Measurements from ENCODE around the gene FBXW8. TPM values are rescaled to one million over a fixed set of nuclear protein-coding genes. Genes with fewer than 3 reads are reported as not detected.

Gene FBXW8
- total RNA-seq, 1 experiment from 2014 or later = 20.6 TPM

DNA sequence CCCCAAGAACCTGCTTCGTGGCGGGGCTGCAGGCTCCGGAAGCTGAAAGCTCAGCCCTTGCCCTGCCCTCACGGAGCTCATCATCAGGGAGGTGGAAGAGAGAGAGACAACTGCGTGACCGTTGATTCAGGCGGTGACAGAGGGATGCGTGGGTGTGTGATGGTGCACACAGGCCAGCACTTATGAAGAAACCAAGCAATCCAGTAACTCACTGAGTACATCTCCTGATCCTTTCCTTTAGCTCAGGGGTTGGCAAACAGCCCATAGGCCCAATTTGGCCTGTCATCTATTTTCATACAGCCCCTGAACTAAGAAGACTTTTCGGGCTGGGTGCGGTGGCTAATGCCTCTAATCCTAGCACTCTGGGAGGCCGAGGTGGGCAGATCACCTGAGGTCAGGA, 138.5 kb downstream of the FBXW8 start:
- Histone ChIP-seq H3K9me3 (ENCODE audit: insufficient read depth, low read depth) (no peaks in the 10 kb centered on the region), H3K9me2 (ENCODE audit: insufficient read depth) (no peaks in the 10 kb centered on the region), H3K4me1 (replicated peaks; ENCODE audit: insufficient read depth) (no peaks in the 10 kb centered on the region), H3K27ac (no peak overlapping the region), H2AFZ (no peak overlapping the region), H3F3A (ENCODE audit: insufficient read depth, low read depth) (no peaks in the 10 kb centered on the region), H3K36me3 (ENCODE audit: low read depth) (no peaks in the 10 kb centered on the region), H3K27me3 (ENCODE audit: insufficient read depth, low read depth) (peaks cover 39% of the 10 kb centered on the region), H3K79me2 (ENCODE audit: low read depth) (no peaks in the 10 kb centered on the region), H4K20me1 (ENCODE audit: insufficient read depth) (no peaks in the 10 kb centered on the region), H3K4me2 (no peak overlapping the region), H3K4me3 (no peak overlapping the region)
- intact Hi-C loops (cut with micrococcal nuclease; ENCODE audit: unreplicated experiment) = no loop called here
- DNase-seq = no peak
- TF ChIP-seq EZH2 (IDR thresholded peaks at IDR 0.05; ENCODE audit: low read depth) = no peak
- TF ChIP-seq, protein P1, sequence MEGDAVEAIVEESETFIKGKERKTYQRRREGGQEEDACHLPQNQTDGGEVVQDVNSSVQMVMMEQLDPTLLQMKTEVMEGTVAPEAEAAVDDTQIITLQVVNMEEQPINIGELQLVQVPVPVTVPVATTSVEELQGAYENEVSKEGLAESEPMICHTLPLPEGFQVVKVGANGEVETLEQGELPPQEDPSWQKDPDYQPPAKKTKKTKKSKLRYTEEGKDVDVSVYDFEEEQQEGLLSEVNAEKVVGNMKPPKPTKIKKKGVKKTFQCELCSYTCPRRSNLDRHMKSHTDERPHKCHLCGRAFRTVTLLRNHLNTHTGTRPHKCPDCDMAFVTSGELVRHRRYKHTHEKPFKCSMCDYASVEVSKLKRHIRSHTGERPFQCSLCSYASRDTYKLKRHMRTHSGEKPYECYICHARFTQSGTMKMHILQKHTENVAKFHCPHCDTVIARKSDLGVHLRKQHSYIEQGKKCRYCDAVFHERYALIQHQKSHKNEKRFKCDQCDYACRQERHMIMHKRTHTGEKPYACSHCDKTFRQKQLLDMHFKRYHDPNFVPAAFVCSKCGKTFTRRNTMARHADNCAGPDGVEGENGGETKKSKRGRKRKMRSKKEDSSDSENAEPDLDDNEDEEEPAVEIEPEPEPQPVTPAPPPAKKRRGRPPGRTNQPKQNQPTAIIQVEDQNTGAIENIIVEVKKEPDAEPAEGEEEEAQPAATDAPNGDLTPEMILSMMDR (conservative IDR thresholded peaks at IDR 0.05) = no peak
- CTCF ChIA-PET = no interaction called here
- BruUV-seq (replicated peaks) = no TSS peak
- POLR2A ChIA-PET (ENCODE audit: unreplicated experiment) = no interaction called here

DNA sequence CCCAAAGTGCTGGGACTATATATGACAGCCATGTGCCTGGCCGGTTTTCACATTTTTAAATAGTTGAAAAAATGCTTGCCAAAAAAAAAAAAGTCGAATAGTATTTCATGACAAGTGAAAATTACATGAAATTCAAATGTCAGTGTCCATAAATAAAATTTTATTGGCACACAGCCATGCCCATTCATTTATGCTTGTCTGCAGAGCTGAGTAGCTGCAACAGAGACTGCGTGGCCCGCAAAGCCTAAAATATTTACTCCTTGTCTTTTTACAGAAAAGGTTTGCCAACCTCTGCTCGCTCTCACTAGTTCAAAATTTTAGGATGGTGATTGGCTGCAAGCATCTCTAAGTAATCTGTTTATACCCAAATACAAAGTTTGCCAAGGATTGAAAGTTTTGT, 139.3 kb downstream of the FBXW8 start:
- H3K79me2 ChIP-seq (ENCODE audit: low read depth) = no peaks in the 10 kb centered on the region
- no peak overlapping the region for H3K4me2 ChIP-seq
- H3K27ac ChIP-seq = no peak overlapping the region
- H3K4me3 ChIP-seq = no peak overlapping the region
- BruUV-seq (replicated peaks) = no TSS peak
- H3K27me3 ChIP-seq (ENCODE audit: insufficient read depth, low read depth) = peaks cover 39% of the 10 kb centered on the region
- intact Hi-C loops (cut with micrococcal nuclease; ENCODE audit: unreplicated experiment) = no loop called here
- H3K36me3 ChIP-seq (ENCODE audit: low read depth) = no peaks in the 10 kb centered on the region
- CTCF ChIA-PET = no interaction called here
- H3K4me1 ChIP-seq (replicated peaks; ENCODE audit: insufficient read depth) = no peaks in the 10 kb centered on the region
- DNase-seq = no peak
- H2AFZ ChIP-seq = no peak overlapping the region
- no peaks in the 10 kb centered on the region for H3F3A ChIP-seq (ENCODE audit: insufficient read depth, low read depth)
- POLR2A ChIA-PET (ENCODE audit: unreplicated experiment) = no interaction called here
- TF ChIP-seq, protein P1 (conservative IDR thresholded peaks at IDR 0.05) = no peak
- no peak for TF ChIP-seq EZH2 (IDR thresholded peaks at IDR 0.05; ENCODE audit: low read depth)
- H3K9me2 ChIP-seq (ENCODE audit: insufficient read depth) = no peaks in the 10 kb centered on the region
- H3K9me3 ChIP-seq (ENCODE audit: insufficient read depth, low read depth) = no peaks in the 10 kb centered on the region
- H4K20me1 ChIP-seq (ENCODE audit: insufficient read depth) = no peaks in the 10 kb centered on the region

DNA sequence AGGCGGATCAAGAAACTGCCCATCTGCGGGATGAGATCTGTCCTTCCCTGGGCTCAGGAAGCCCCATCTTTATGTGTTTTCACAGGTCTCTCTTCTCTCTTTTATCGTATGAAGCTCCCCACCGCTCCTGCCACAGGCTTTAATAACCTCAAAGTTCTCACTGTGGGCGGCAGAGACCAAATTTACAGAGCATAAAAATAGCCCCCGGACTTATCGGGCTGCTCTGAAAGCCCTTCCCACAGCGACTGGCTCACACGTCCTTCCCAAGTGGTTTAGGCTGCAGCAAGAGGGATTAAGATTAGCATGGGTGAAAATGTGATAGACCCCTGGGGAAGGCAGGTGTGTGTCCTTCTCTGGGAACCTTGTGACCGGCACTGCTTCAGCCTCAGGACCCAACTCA, 140.6 kb downstream of the FBXW8 start:
- ChIA-PET POLR2A (ENCODE audit: unreplicated experiment) (no interaction called here), CTCF (no interaction called here)
- Histone ChIP-seq H3K9me3 (ENCODE audit: insufficient read depth, low read depth) (no peaks in the 10 kb centered on the region), H3K79me2 (ENCODE audit: low read depth) (no peaks in the 10 kb centered on the region), H2AFZ (no peak overlapping the region), H3K4me2 (no peak overlapping the region), H4K20me1 (ENCODE audit: insufficient read depth) (no peaks in the 10 kb centered on the region), H3K27ac (no peak overlapping the region), H3F3A (ENCODE audit: insufficient read depth, low read depth) (no peaks in the 10 kb centered on the region), H3K4me3 (no peak overlapping the region), H3K9me2 (ENCODE audit: insufficient read depth) (no peaks in the 10 kb centered on the region), H3K36me3 (ENCODE audit: low read depth) (no peaks in the 10 kb centered on the region), H3K27me3 (ENCODE audit: insufficient read depth, low read depth) (peaks cover 36% of the 10 kb centered on the region), H3K4me1 (replicated peaks; ENCODE audit: insufficient read depth) (no peaks in the 10 kb centered on the region)
- no peak for TF ChIP-seq EZH2 (IDR thresholded peaks at IDR 0.05; ENCODE audit: low read depth)
- TF ChIP-seq, protein P1 (conservative IDR thresholded peaks at IDR 0.05) = no peak
- intact Hi-C loops (cut with micrococcal nuclease; ENCODE audit: unreplicated experiment) = no loop called here
- DNase-seq = no peak
- BruUV-seq (replicated peaks) = no TSS peak

All from PC-9 (cell line).